ENCODE results near the gene C1orf141.

Gene C1orf141

DNA sequence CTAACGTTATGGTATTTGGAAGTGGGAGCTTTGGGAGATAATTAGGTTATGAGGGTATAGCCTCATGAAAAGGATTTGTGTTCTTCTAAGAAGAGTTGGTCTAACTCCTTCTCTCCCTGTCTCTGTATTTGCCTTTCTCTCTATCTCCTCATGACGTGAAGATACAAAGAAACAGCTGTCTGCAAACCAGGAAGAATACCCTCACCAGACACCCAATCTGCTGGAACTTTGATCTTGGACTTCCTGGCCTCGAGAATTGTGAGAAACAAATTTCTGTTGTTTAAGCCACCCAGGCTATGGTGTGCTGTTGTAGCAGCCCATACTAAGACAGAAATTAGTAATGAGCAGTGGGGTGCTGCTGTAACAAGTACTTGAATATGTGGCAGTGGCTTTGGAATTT, 16.1 kb downstream of the C1orf141 start:
- H3K27me3 ChIP-seq (ENCODE audit: insufficient read depth, low read depth) = no peaks in the 10 kb centered on the region
- H3K9ac ChIP-seq = no peak overlapping the region
- no peaks in the 10 kb centered on the region for H4K20me1 ChIP-seq (ENCODE audit: insufficient read depth)
- no peak overlapping the region for H2AFZ ChIP-seq (ENCODE audit: low read depth)
- H3K27ac ChIP-seq = no peak overlapping the region
- no peaks in the 10 kb centered on the region for H3K79me2 ChIP-seq (ENCODE audit: insufficient read depth, low read depth)
- no peaks in the 10 kb centered on the region for H3K4me1 ChIP-seq (ENCODE audit: low read depth, poor library complexity, severe bottlenecking)
- H3K4me2 ChIP-seq = no peak overlapping the region
- TF ChIP-seq, protein P1, sequence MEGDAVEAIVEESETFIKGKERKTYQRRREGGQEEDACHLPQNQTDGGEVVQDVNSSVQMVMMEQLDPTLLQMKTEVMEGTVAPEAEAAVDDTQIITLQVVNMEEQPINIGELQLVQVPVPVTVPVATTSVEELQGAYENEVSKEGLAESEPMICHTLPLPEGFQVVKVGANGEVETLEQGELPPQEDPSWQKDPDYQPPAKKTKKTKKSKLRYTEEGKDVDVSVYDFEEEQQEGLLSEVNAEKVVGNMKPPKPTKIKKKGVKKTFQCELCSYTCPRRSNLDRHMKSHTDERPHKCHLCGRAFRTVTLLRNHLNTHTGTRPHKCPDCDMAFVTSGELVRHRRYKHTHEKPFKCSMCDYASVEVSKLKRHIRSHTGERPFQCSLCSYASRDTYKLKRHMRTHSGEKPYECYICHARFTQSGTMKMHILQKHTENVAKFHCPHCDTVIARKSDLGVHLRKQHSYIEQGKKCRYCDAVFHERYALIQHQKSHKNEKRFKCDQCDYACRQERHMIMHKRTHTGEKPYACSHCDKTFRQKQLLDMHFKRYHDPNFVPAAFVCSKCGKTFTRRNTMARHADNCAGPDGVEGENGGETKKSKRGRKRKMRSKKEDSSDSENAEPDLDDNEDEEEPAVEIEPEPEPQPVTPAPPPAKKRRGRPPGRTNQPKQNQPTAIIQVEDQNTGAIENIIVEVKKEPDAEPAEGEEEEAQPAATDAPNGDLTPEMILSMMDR (conservative IDR thresholded peaks at IDR 0.05; ENCODE audit: low read depth, low read length) = no peak
- no peak overlapping the region for H3K4me3 ChIP-seq (IDR thresholded peaks at IDR 0.05; ENCODE audit: insufficient read depth, low read depth, low read length)
- no peaks in the 10 kb centered on the region for H3K36me3 ChIP-seq (ENCODE audit: insufficient read depth)

- Histone ChIP-seq H3K4me2 (no peak overlapping the region), H3K9ac (no peak overlapping the region), H3K79me2 (ENCODE audit: insufficient read depth, low read depth) (no peaks in the 10 kb centered on the region), H3K27me3 (ENCODE audit: insufficient read depth, low read depth) (no peaks in the 10 kb centered on the region), H4K20me1 (ENCODE audit: insufficient read depth) (no peaks in the 10 kb centered on the region), H3K27ac (no peak overlapping the region), H2AFZ (ENCODE audit: low read depth) (no peak overlapping the region), H3K36me3 (ENCODE audit: insufficient read depth) (no peaks in the 10 kb centered on the region), H3K4me1 (ENCODE audit: low read depth, poor library complexity, severe bottlenecking) (no peaks in the 10 kb centered on the region), H3K4me3 (IDR thresholded peaks at IDR 0.05; ENCODE audit: insufficient read depth, low read depth, low read length) (no peak overlapping the region)
- TF ChIP-seq, protein P1 (conservative IDR thresholded peaks at IDR 0.05; ENCODE audit: low read depth, low read length) = no peak
Measured at GRCh38 chr1:67118191-67118590, 16.6 kb downstream of the C1orf141 start.

DNA sequence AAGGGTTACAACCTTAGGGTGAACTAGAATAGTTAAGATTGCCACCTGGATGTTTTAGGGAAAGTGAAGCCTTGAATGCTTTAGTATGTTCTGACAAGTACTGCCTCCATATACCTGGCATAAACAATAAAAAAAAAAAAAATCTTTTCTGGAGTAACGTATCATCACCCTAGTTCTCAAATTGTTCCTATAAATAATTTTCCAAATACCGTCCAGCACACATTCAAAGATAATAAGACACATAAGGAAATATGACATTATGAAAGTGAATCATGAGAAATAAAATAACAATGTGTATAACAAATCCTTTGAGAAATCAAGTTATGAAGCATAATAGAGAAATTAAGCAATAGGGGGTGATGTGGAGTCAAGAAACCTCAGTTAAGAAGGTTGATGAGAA, 20.6 kb downstream of the C1orf141 start:
- TF ChIP-seq, protein P1 (conservative IDR thresholded peaks at IDR 0.05; ENCODE audit: low read depth, low read length) = no peak
- no peaks in the 10 kb centered on the region for H3K4me1 ChIP-seq (ENCODE audit: low read depth, poor library complexity, severe bottlenecking)

GRCh38 chr1:67110352-67110751, 24.4 kb downstream of the C1orf141 start:
- Histone ChIP-seq H2AFZ (ENCODE audit: low read depth) (no peak overlapping the region), H3K4me3 (IDR thresholded peaks at IDR 0.05; ENCODE audit: insufficient read depth, low read depth, low read length) (no peak overlapping the region), H4K20me1 (ENCODE audit: insufficient read depth) (no peaks in the 10 kb centered on the region), H3K27ac (no peak overlapping the region), H3K4me1 (ENCODE audit: low read depth, poor library complexity, severe bottlenecking) (no peaks in the 10 kb centered on the region), H3K79me2 (ENCODE audit: insufficient read depth, low read depth) (no peaks in the 10 kb centered on the region), H3K4me2 (no peak overlapping the region), H3K9ac (no peak overlapping the region), H3K36me3 (ENCODE audit: insufficient read depth) (no peaks in the 10 kb centered on the region), H3K27me3 (ENCODE audit: insufficient read depth, low read depth) (no peaks in the 10 kb centered on the region)
- TF ChIP-seq, protein P1 (conservative IDR thresholded peaks at IDR 0.05; ENCODE audit: low read depth, low read length) = no peak

More for the DNA sequence above, 20.6 kb downstream of the C1orf141 start:
- H3K9ac ChIP-seq = no peak overlapping the region
- H3K27me3 ChIP-seq (ENCODE audit: insufficient read depth, low read depth) = no peaks in the 10 kb centered on the region
- H3K4me2 ChIP-seq = no peak overlapping the region
- no peaks in the 10 kb centered on the region for H3K36me3 ChIP-seq (ENCODE audit: insufficient read depth)
- H3K4me3 ChIP-seq (IDR thresholded peaks at IDR 0.05; ENCODE audit: insufficient read depth, low read depth, low read length) = no peak overlapping the region
- H3K27ac ChIP-seq = no peak overlapping the region
- H4K20me1 ChIP-seq (ENCODE audit: insufficient read depth) = no peaks in the 10 kb centered on the region
- H3K79me2 ChIP-seq (ENCODE audit: insufficient read depth, low read depth) = no peaks in the 10 kb centered on the region
- no peak overlapping the region for H2AFZ ChIP-seq (ENCODE audit: low read depth)

All from KMS-11 (cell line).